DMS 273 treated with DMSO at 0.1 percent for 48 hours (cell line): ENCODE results near the gene PIP5KL1.

Source experiments
- DNase-seq: peaks from one replicate; lab custom pipeline; 2025; lab: John Stamatoyannopoulos, UW

Gene PIP5KL1

GRCh38 chr9:127931092-127931881 is 710 bp upstream of the PIP5KL1 start:
- no peak for DNase-seq

GRCh38 chr9:127929625-127929979 is 975 bp downstream of the PIP5KL1 start:
- DNase-seq = no peak

- DNase-seq = no peak
These were observed 1.6 kb downstream of the PIP5KL1 start for GRCh38 chr9:127928676-127929624.

GRCh38 chr9:127927988-127928675 is 2.4 kb downstream of the PIP5KL1 start:
- no peak for DNase-seq

GRCh38 chr9:127927201-127927987 is 3.2 kb downstream of the PIP5KL1 start:
- DNase-seq = no peak

- DNase-seq = no peak
These were observed 3.7 kb downstream of the PIP5KL1 start for GRCh38 chr9:127926906-127927200.

GRCh38 chr9:127925959-127926905 is 4.3 kb downstream of the PIP5KL1 start:
- DNase-seq = no peak

- no peak for DNase-seq
These were observed 5.7 kb downstream of the PIP5KL1 start for GRCh38 chr9:127924736-127925444.

GRCh38 chr9:127923771-127924170 is 6.8 kb downstream of the PIP5KL1 start:
- DNase-seq = no peak

GRCh38 chr9:127923046-127923445 is 7.5 kb downstream of the PIP5KL1 start:
- DNase-seq = peak; percentile 56

GRCh38 chr9:127921557-127922120 is 8.9 kb downstream of the PIP5KL1 start:
- DNase-seq = no peak

- DNase-seq = no peak
These were observed 9.8 kb downstream of the PIP5KL1 start for GRCh38 chr9:127920794-127921193.

GRCh38 chr9:127919253-127919815 is 11.2 kb downstream of the PIP5KL1 start:
- peak; percentile 28 for DNase-seq

- peak; percentile 8 for DNase-seq
These were observed 12.1 kb downstream of the PIP5KL1 start for GRCh38 chr9:127918183-127919107.

- no peak for DNase-seq
These were observed 13.0 kb downstream of the PIP5KL1 start for GRCh38 chr9:127917603-127918002.

- DNase-seq = peak; percentile 62
These were observed 13.6 kb downstream of the PIP5KL1 start, which contains the start of gene ST6GALNAC4 for GRCh38 chr9:127916720-127917581. Gene ST6GALNAC4, minus strand, starts transcription at chr9:127917041. Its CDS starts 622 bp downstream, at chr9:127916419.
